Measurements from ENCODE around the gene KRTAP4-4.
"Not testable (repeated sequence)": the region's sequence is repeated elsewhere in the genome, so short reads cannot be mapped to it uniquely, and the experiment has no call there.

The KRTAP4-4 gene

GRCh38 chr17:41168121-41168520 lies 7.6 kb upstream of the KRTAP4-4 start, which contains the start of gene KRTAP4-3:
TSS of gene KRTAP4-3 (minus strand) at chr17:41168221. CDS start at chr17:41168172, 49 bp downstream.
- Histone ChIP-seq H3K9me2 (replicated peaks; ENCODE audit: low read depth, low read length) (no peaks in the 10 kb centered on the region), H3K4me1 (ENCODE audit: insufficient read depth, low read length, poor library complexity, severe bottlenecking) (peaks cover 4% of the 10 kb centered on the region), H3K79me2 (ENCODE audit: insufficient read depth, low read length) (no peaks in the 10 kb centered on the region), H2AFZ (ENCODE audit: low read length) (no peak within 1 kb of the TSS), H3K9me3 (ENCODE audit: insufficient read depth, low read depth, low read length) (no peaks in the 10 kb centered on the region), H3K9ac (ENCODE audit: low read depth, low read length, poor library complexity, severe bottlenecking) (no peak within 1 kb of the TSS), H3K4me3 (ENCODE audit: low read length, poor library complexity, severe bottlenecking) (no peak within 1 kb of the TSS), H3K36me3 (ENCODE audit: insufficient read depth, low read length) (no peaks in the 10 kb centered on the region), H3K27me3 (ENCODE audit: insufficient read depth, low read length, poor library complexity, severe bottlenecking) (no peaks in the 10 kb centered on the region), H3F3A (ENCODE audit: low read depth) (no peaks in the 10 kb centered on the region), H4K20me1 (ENCODE audit: insufficient read depth, low read length, poor library complexity, severe bottlenecking) (no peaks in the 10 kb centered on the region), H3K4me2 (ENCODE audit: low read depth, low read length, poor library complexity, severe bottlenecking) (no peak within 1 kb of the TSS)
- no peak for TF ChIP-seq EZH2phosphoT487 (IDR thresholded peaks at IDR 0.05; ENCODE audit: borderline replicate concordance)
- no peak for TF ChIP-seq CTCF (conservative IDR thresholded peaks at IDR 0.05; ENCODE audit: low read length)

GRCh38 chr17:41167561-41167960 lies 7.0 kb upstream of the KRTAP4-4 start:
- peaks cover 4% of the 10 kb centered on the region for H3K4me1 ChIP-seq (ENCODE audit: insufficient read depth, low read length, poor library complexity, severe bottlenecking)
- H4K20me1 ChIP-seq (ENCODE audit: insufficient read depth, low read length, poor library complexity, severe bottlenecking): no peaks in the 10 kb centered on the region
- no peak overlapping the region for H3K9ac ChIP-seq (ENCODE audit: low read depth, low read length, poor library complexity, severe bottlenecking)
- no peaks in the 10 kb centered on the region for H3K36me3 ChIP-seq (ENCODE audit: insufficient read depth, low read length)
- no peak overlapping the region for H3K4me2 ChIP-seq (ENCODE audit: low read depth, low read length, poor library complexity, severe bottlenecking)
- no peaks in the 10 kb centered on the region for H3K9me3 ChIP-seq (ENCODE audit: insufficient read depth, low read depth, low read length)
- H3K27me3 ChIP-seq (ENCODE audit: insufficient read depth, low read length, poor library complexity, severe bottlenecking): no peaks in the 10 kb centered on the region
- no peak for TF ChIP-seq CTCF (conservative IDR thresholded peaks at IDR 0.05; ENCODE audit: low read length)
- no peak for TF ChIP-seq EZH2phosphoT487 (IDR thresholded peaks at IDR 0.05; ENCODE audit: borderline replicate concordance)
- no peaks in the 10 kb centered on the region for H3K9me2 ChIP-seq (replicated peaks; ENCODE audit: low read depth, low read length)
- no peaks in the 10 kb centered on the region for H3F3A ChIP-seq (ENCODE audit: low read depth)
- H2AFZ ChIP-seq (ENCODE audit: low read length): no peak overlapping the region
- no peak overlapping the region for H3K4me3 ChIP-seq (ENCODE audit: low read length, poor library complexity, severe bottlenecking)
- no peaks in the 10 kb centered on the region for H3K79me2 ChIP-seq (ENCODE audit: insufficient read depth, low read length)

GRCh38 chr17:41163828-41164227 lies 3.3 kb upstream of the KRTAP4-4 start:
- H3K27me3 ChIP-seq (ENCODE audit: insufficient read depth, low read length, poor library complexity, severe bottlenecking): no peaks in the 10 kb centered on the region
- peaks cover 4% of the 10 kb centered on the region for H3K4me1 ChIP-seq (ENCODE audit: insufficient read depth, low read length, poor library complexity, severe bottlenecking)
- H3K36me3 ChIP-seq (ENCODE audit: insufficient read depth, low read length): no peaks in the 10 kb centered on the region
- no peaks in the 10 kb centered on the region for H4K20me1 ChIP-seq (ENCODE audit: insufficient read depth, low read length, poor library complexity, severe bottlenecking)
- H3F3A ChIP-seq (ENCODE audit: low read depth): no peaks in the 10 kb centered on the region
- TF ChIP-seq CTCF (conservative IDR thresholded peaks at IDR 0.05; ENCODE audit: low read length): no peak
- no peak for TF ChIP-seq EZH2phosphoT487 (IDR thresholded peaks at IDR 0.05; ENCODE audit: borderline replicate concordance)
- no peaks in the 10 kb centered on the region for H3K9me2 ChIP-seq (replicated peaks; ENCODE audit: low read depth, low read length)
- no peak overlapping the region for H3K9ac ChIP-seq (ENCODE audit: low read depth, low read length, poor library complexity, severe bottlenecking)
- no peak overlapping the region for H2AFZ ChIP-seq (ENCODE audit: low read length)
- no peak overlapping the region for H3K4me2 ChIP-seq (ENCODE audit: low read depth, low read length, poor library complexity, severe bottlenecking)
- no peaks in the 10 kb centered on the region for H3K9me3 ChIP-seq (ENCODE audit: insufficient read depth, low read depth, low read length)
- H3K79me2 ChIP-seq (ENCODE audit: insufficient read depth, low read length): no peaks in the 10 kb centered on the region
- no peak overlapping the region for H3K4me3 ChIP-seq (ENCODE audit: low read length, poor library complexity, severe bottlenecking)

GRCh38 chr17:41160190-41160589 lies 358 bp downstream of the KRTAP4-4 start:
- not testable (repeated sequence) for H3K9me3 ChIP-seq (ENCODE audit: insufficient read depth, low read depth, low read length); H3K36me3 ChIP-seq (ENCODE audit: insufficient read depth, low read length); H3K4me2 ChIP-seq (ENCODE audit: low read depth, low read length, poor library complexity, severe bottlenecking); H4K20me1 ChIP-seq (ENCODE audit: insufficient read depth, low read length, poor library complexity, severe bottlenecking); H2AFZ ChIP-seq (ENCODE audit: low read length); H3K79me2 ChIP-seq (ENCODE audit: insufficient read depth, low read length); H3K4me1 ChIP-seq (ENCODE audit: insufficient read depth, low read length, poor library complexity, severe bottlenecking); H3K9me2 ChIP-seq (replicated peaks; ENCODE audit: low read depth, low read length); H3K4me3 ChIP-seq (ENCODE audit: low read length, poor library complexity, severe bottlenecking); H3K27me3 ChIP-seq (ENCODE audit: insufficient read depth, low read length, poor library complexity, severe bottlenecking); H3F3A ChIP-seq (ENCODE audit: low read depth); H3K9ac ChIP-seq (ENCODE audit: low read depth, low read length, poor library complexity, severe bottlenecking)

Measured in Loucy (cell line).